Glutamatergic neuron (in vitro differentiated cells): Measurements from ENCODE around the gene BACH1. TPM values are rescaled to one million over a fixed set of nuclear protein-coding genes. Genes with fewer than 3 reads are reported as not detected.

Experiments used
- DNase-seq: peaks from one replicate; pipeline ENCODE4 v3.0.0; 2022
- H3K27ac Mint-ChIP-seq: one replicate; pipeline ENCODE4 v1.8.0; 2020; ENCODE audit warnings: mild to moderate bottlenecking, mixed read lengths, inconsistent platforms; ENCODE audit not compliant: unreplicated experiment
- H3K27me3 Mint-ChIP-seq: one replicate; pipeline ENCODE4 v1.8.0; 2020; ENCODE audit warnings: mild to moderate bottlenecking, moderate library complexity, mixed read lengths, inconsistent platforms; ENCODE audit not compliant: unreplicated experiment
- H3K36me3 Mint-ChIP-seq: one replicate; pipeline ENCODE4 v1.8.0; 2020; ENCODE audit warnings: mild to moderate bottlenecking, mixed read lengths, inconsistent platforms; ENCODE audit not compliant: unreplicated experiment
- H3K4me1 Mint-ChIP-seq: one replicate; pipeline ENCODE4 v1.8.0; 2020; ENCODE audit warnings: mild to moderate bottlenecking, low read depth, mixed read lengths, inconsistent platforms; ENCODE audit not compliant: unreplicated experiment
- H3K4me3 Mint-ChIP-seq: one replicate; pipeline ENCODE4 v1.8.0; 2020; ENCODE audit warnings: mild to moderate bottlenecking, mixed read lengths, inconsistent platforms; ENCODE audit not compliant: unreplicated experiment
- H3K9me3 Mint-ChIP-seq: one replicate; pipeline ENCODE4 v1.8.0; 2020; ENCODE audit warnings: mild to moderate bottlenecking, moderate library complexity, mixed read lengths, inconsistent platforms; ENCODE audit not compliant: unreplicated experiment
- total RNA-seq: library from RNA; stranded (reverse); fragmentation: NEBNext Ultra II Directional; extraction: Animal tissue kit (Norgen Biotek cat#: 25700); gene quantifications from one replicate; pipeline ENCODE4 v1.2.1, GENCODE V29; 2021; ENCODE audit not compliant: unreplicated experiment
- TF ChIP-seq, protein P1 (sequence below): fragments of 200-600 bp; sonication (generic); IDR thresholded peaks from one replicate; pipeline ENCODE4 v1.5.0; 2021; ENCODE audit not compliant: partially characterized antibody, unreplicated experiment

The BACH1 gene
- total RNA-seq, 1 donor from 2014 or later = 78.8 TPM

- TF ChIP-seq, protein P1, sequence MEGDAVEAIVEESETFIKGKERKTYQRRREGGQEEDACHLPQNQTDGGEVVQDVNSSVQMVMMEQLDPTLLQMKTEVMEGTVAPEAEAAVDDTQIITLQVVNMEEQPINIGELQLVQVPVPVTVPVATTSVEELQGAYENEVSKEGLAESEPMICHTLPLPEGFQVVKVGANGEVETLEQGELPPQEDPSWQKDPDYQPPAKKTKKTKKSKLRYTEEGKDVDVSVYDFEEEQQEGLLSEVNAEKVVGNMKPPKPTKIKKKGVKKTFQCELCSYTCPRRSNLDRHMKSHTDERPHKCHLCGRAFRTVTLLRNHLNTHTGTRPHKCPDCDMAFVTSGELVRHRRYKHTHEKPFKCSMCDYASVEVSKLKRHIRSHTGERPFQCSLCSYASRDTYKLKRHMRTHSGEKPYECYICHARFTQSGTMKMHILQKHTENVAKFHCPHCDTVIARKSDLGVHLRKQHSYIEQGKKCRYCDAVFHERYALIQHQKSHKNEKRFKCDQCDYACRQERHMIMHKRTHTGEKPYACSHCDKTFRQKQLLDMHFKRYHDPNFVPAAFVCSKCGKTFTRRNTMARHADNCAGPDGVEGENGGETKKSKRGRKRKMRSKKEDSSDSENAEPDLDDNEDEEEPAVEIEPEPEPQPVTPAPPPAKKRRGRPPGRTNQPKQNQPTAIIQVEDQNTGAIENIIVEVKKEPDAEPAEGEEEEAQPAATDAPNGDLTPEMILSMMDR = no peak
- Mint-ChIP-seq H3K27me3 (peaks cover 4% of the 10 kb centered on the region), H3K4me1 (no peaks in the 10 kb centered on the region), H3K9me3 (no peaks in the 10 kb centered on the region), H3K4me3 (no peak overlapping the region), H3K36me3 (peaks cover 8% of the 10 kb centered on the region), H3K27ac (no peak overlapping the region)
- DNase-seq = no peak
These were observed 5.2 kb upstream of the BACH1 start for GRCh38 chr21:29293495-29293894.

DNA sequence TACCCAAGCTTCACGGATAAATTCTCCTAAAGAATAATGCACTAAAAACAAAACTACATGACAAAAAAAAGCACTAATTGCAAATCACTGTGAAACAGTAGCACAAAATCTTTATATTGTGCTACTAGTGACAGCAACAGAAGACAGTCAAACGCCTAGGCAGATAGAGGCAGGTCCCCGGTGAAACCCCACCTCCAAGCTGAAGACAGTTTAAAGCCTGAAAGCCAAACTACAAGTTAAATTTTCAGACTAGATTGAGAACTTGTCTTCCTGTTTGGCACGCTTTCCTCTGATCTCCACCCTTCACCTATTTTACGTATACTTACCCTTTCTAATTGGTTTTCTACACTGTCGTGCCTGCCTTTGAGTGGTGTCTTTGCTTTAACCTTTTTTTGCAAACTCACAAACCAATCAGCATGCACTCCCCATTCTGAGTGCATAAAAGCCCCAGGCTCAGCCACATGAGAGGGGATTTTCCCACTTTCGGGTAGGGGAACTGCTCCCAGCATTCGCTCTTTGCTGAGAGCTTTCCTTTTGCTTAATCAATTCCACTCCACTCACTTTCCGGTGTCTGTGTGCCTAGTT, 3.6 kb upstream of the BACH1 start:
- no peak overlapping the region for H3K4me3 Mint-ChIP-seq
- peaks cover 4% of the 10 kb centered on the region for H3K27me3 Mint-ChIP-seq
- no peak for DNase-seq
- TF ChIP-seq, protein P1 = no peak
- peaks cover 8% of the 10 kb centered on the region for H3K36me3 Mint-ChIP-seq
- H3K9me3 Mint-ChIP-seq = peaks cover 2% of the 10 kb centered on the region
- H3K27ac Mint-ChIP-seq = no peak overlapping the region
- H3K4me1 Mint-ChIP-seq = peaks cover 7% of the 10 kb centered on the region

- H3K27ac Mint-ChIP-seq = no peak overlapping the region
- H3K4me3 Mint-ChIP-seq = no peak overlapping the region
- H3K27me3 Mint-ChIP-seq = peaks cover 4% of the 10 kb centered on the region
- H3K36me3 Mint-ChIP-seq = peaks cover 8% of the 10 kb centered on the region
- DNase-seq = no peak
- TF ChIP-seq, protein P1 = no peak
- peaks cover 2% of the 10 kb centered on the region for H3K9me3 Mint-ChIP-seq
- peaks cover 17% of the 10 kb centered on the region for H3K4me1 Mint-ChIP-seq
These were observed 2.3 kb upstream of the BACH1 start for GRCh38 chr21:29296446-29296845.

- H3K9me3 Mint-ChIP-seq = peaks cover 2% of the 10 kb centered on the region
- no peak for DNase-seq
- peak overlapping the region; percentile 65 for H3K27ac Mint-ChIP-seq
- peaks cover 3% of the 10 kb centered on the region for H3K27me3 Mint-ChIP-seq
- H3K36me3 Mint-ChIP-seq = peaks cover 8% of the 10 kb centered on the region
- peaks cover 20% of the 10 kb centered on the region for H3K4me1 Mint-ChIP-seq
- peak overlapping the region; percentile 81 for H3K4me3 Mint-ChIP-seq
- TF ChIP-seq, protein P1 = no peak
These were observed 1.0 kb upstream of the BACH1 start for GRCh38 chr21:29297483-29298347.
